WTC11 (cell line): ENCODE results near the gene GATB. TPM values are rescaled to one million over a fixed set of nuclear protein-coding genes. Genes with fewer than 3 reads are reported as not detected.

ENCODE experiments used
- ATAC-seq: fragments of 200-7000 bp; cut with Tn5 transposase; 2 replicates; pipeline ENCODE4 v1.10.0; 2021; ENCODE audit warnings: mild to moderate bottlenecking, moderate library complexity
- CTCF ChIA-PET: fragments of 300-600 bp; sonication (Branson Sonifier 250); formaldehyde crosslinking; loops from one replicate; lab custom pipeline; 2021; ENCODE audit warnings: antibody characterized with exemption; lab: Charles Lee
- POLR2A ChIA-PET: fragments of 350-600 bp; sonication (Branson Sonifier 250); formaldehyde crosslinking; loops from one replicate; lab custom pipeline; 2021; ENCODE audit warnings: antibody characterized with exemption; lab: Charles Lee
- DNase-seq: peaks from one replicate; pipeline ENCODE4 v3.0.0; 2021; ENCODE audit warnings: low spot score
- H3K27ac Mint-ChIP-seq: 2 replicates; pipeline ENCODE4 v1.8.0; 2021; ENCODE audit warnings: mixed read lengths
- H3K27me3 Mint-ChIP-seq: 2 replicates; pipeline ENCODE4 v1.8.0; 2021; ENCODE audit warnings: low read depth, mild to moderate bottlenecking, moderate library complexity, mixed read lengths
- H3K36me3 Mint-ChIP-seq: 2 replicates; pipeline ENCODE4 v1.8.0; 2021; ENCODE audit warnings: mixed read lengths
- H3K4me1 Mint-ChIP-seq: 2 replicates; pipeline ENCODE4 v1.8.0; 2022; ENCODE audit warnings: mixed read lengths
- H3K4me3 Mint-ChIP-seq: 2 replicates; pipeline ENCODE4 v1.8.0; 2021; ENCODE audit warnings: mild to moderate bottlenecking, moderate library complexity, mixed read lengths
- H3K9me3 Mint-ChIP-seq: 2 replicates; pipeline ENCODE4 v1.8.0; 2021; ENCODE audit warnings: mixed read lengths
- ARID4B ChIP-seq: sonication (generic); formaldehyde crosslinking; IDR thresholded peaks from 2 replicates; pipeline ENCODE4 v1.8.0; 2023; ENCODE audit warnings: missing genetic modification reagents, mild to moderate bottlenecking, borderline replicate concordance
- ATF1 ChIP-seq: sonication (generic); formaldehyde crosslinking; IDR thresholded peaks from 2 replicates; pipeline ENCODE4 v1.8.1; 2023; ENCODE audit warnings: mild to moderate bottlenecking, moderate library complexity, missing genetic modification reagents
- CBFB ChIP-seq: sonication (generic); formaldehyde crosslinking; IDR thresholded peaks from 2 replicates; pipeline ENCODE4 v1.8.1; 2022; ENCODE audit warnings: mild to moderate bottlenecking, low read depth, missing genetic modification reagents
- CDX4 ChIP-seq: fragments of 250-450 bp; sonication (Bioruptor Pico); IDR thresholded peaks from 2 replicates; pipeline ENCODE4 v1.9.0; 2021; ENCODE audit warnings: moderate library complexity, mild to moderate bottlenecking, inconsistent platforms, borderline replicate concordance
- CREM ChIP-seq: sonication (generic); formaldehyde crosslinking; IDR thresholded peaks from 2 replicates; pipeline ENCODE4 v1.8.1; 2022; ENCODE audit warnings: mild to moderate bottlenecking, missing genetic modification reagents, moderate library complexity
- ESRRA ChIP-seq: sonication (generic); formaldehyde crosslinking; IDR thresholded peaks from 2 replicates; pipeline ENCODE4 v1.8.1; 2022; ENCODE audit warnings: mild to moderate bottlenecking, missing genetic modification reagents, borderline replicate concordance
- GRHL2 ChIP-seq: fragments of 250-450 bp; sonication (Bioruptor Pico); IDR thresholded peaks from 2 replicates; pipeline ENCODE4 v1.8.0; 2022; ENCODE audit warnings: mild to moderate bottlenecking, moderate library complexity; ENCODE audit not compliant: insufficient replicate concordance, severe bottlenecking
- HMGXB4 ChIP-seq: sonication (generic); formaldehyde crosslinking; IDR thresholded peaks from 2 replicates; pipeline ENCODE4 v1.8.1; 2023; ENCODE audit warnings: mild to moderate bottlenecking, moderate library complexity, missing genetic modification reagents
- IRF2 ChIP-seq: sonication (generic); formaldehyde crosslinking; IDR thresholded peaks from 2 replicates; pipeline ENCODE4 v1.8.0; 2022; ENCODE audit warnings: low read depth, missing genetic modification reagents, borderline replicate concordance
- NFYB ChIP-seq: sonication (generic); formaldehyde crosslinking; conservative IDR thresholded peaks from 2 replicates; pipeline ENCODE4 v1.8.0; 2022; ENCODE audit warnings: low read depth, missing genetic modification reagents
- NR1H2 ChIP-seq: sonication (generic); formaldehyde crosslinking; IDR thresholded peaks from 2 replicates; pipeline ENCODE4 v1.9.0; 2021; ENCODE audit warnings: mild to moderate bottlenecking, moderate library complexity, missing genetic modification reagents
- SOX15 ChIP-seq: fragments of 250-450 bp; sonication (Bioruptor Pico); IDR thresholded peaks from 2 replicates; pipeline ENCODE4 v1.9.0; 2021; ENCODE audit warnings: mild to moderate bottlenecking
- TEAD4 ChIP-seq: sonication (generic); formaldehyde crosslinking; IDR thresholded peaks from 2 replicates; pipeline ENCODE4 v1.8.0; 2022; ENCODE audit warnings: mild to moderate bottlenecking, missing genetic modification reagents
- TP53 ChIP-seq: sonication (generic); formaldehyde crosslinking; IDR thresholded peaks from 2 replicates; pipeline ENCODE4 v1.8.1; 2023; ENCODE audit warnings: mild to moderate bottlenecking, missing genetic modification reagents
- USF2 ChIP-seq: sonication (generic); formaldehyde crosslinking; IDR thresholded peaks from 2 replicates; pipeline ENCODE4 v1.8.1; 2023; ENCODE audit warnings: mild to moderate bottlenecking, missing genetic modification reagents, moderate library complexity
- ZNF138 ChIP-seq: sonication (generic); formaldehyde crosslinking; conservative IDR thresholded peaks from 2 replicates; pipeline ENCODE4 v1.8.1; 2022; ENCODE audit warnings: mild to moderate bottlenecking, moderate library complexity, missing genetic modification reagents
- ZNF512 ChIP-seq: sonication (generic); formaldehyde crosslinking; IDR thresholded peaks from 2 replicates; pipeline ENCODE4 v1.8.1; 2022; ENCODE audit warnings: missing genetic modification reagents, borderline replicate concordance
- total RNA-seq: library from RNA; stranded (reverse); gene quantifications from 3 replicates; pipeline ENCODE4 v1.2.3, GENCODE V29; 2021

The GATB gene
- total RNA-seq, 1 experiment from 2014 or later = 22.7 TPM

- TF ChIP-seq CDX4 (no peak), TP53 (no peak), NR1H2 (CRISPR knock-in tag) (no peak), GRHL2 (CRISPR knock-in tag) (no peak), ATF1 (no peak), NFYB (CRISPR knock-in tag) (no peak), IRF2 (CRISPR knock-in tag) (no peak), TEAD4 (CRISPR knock-in tag) (no peak)
- TF ChIP-seq, all 79 proteins: peak for 0
These were observed 95.6 kb downstream of the GATB start (continued) for GRCh38 chr4:151665022-151665784.

DNA sequence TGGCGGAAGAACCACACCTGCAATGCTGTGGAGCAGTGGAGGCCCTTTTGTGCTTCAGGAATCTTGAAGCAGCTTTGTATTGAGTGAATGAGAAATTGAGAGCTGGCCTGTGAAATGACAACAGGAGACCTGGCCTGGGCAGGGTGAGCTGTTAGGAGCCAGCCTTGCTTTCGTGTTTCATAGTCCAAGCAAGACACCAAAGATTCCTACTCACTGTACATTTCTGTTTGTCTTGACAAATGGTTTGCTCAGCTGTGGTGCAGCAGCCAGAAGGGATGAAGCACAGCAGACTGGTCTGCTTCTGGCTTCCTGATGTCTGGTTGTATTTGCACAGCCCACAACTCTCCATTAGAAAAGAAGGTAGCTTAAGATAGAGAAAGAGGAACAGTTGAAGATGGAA, 96.5 kb downstream of the GATB start:
- no peak overlapping the region for H3K4me3 Mint-ChIP-seq
- no peaks in the 10 kb centered on the region for H3K9me3 Mint-ChIP-seq
- H3K27ac Mint-ChIP-seq = no peak overlapping the region
- DNase-seq = no peak
- CTCF ChIA-PET = interaction anchor here (0.5 kb wide), 1 partner anchor 240 kb away, joined by 3 read pairs; no protein-coding TSS in a partner anchor
- POLR2A ChIA-PET = no interaction called here
- ATAC-seq = no peak
- peaks cover 23% of the 10 kb centered on the region for H3K36me3 Mint-ChIP-seq
- H3K4me1 Mint-ChIP-seq = no peaks in the 10 kb centered on the region
- H3K27me3 Mint-ChIP-seq = no peaks in the 10 kb centered on the region
- TF ChIP-seq ZNF512 (no peak), ZNF138 (no peak), ARID4B (CRISPR knock-in tag) (no peak), SOX15 (CRISPR knock-in tag) (no peak), HMGXB4 (CRISPR knock-in tag) (no peak), CREM (CRISPR knock-in tag) (no peak), USF2 (CRISPR knock-in tag) (no peak), CBFB (no peak), ESRRA (CRISPR knock-in tag) (no peak), GRHL2 (CRISPR knock-in tag) (no peak)
